Measurements from ENCODE around the gene ITSN2.

Gene ITSN2

GRCh38 chr2:24332791-24333540, 27.4 kb downstream of the ITSN2 start:
- no peak for DNase-seq (ENCODE audit: low read depth)
- TF ChIP-seq CTCF (IDR thresholded peaks at IDR 0.05; ENCODE audit: control insufficient read depth, extremely low read depth, insufficient read depth), result no peak
- H3K4me3 ChIP-seq (ENCODE audit: low read depth, low read length), result no peak overlapping the region

- H3K4me3 ChIP-seq (ENCODE audit: low read depth, low read length), result no peak overlapping the region
- TF ChIP-seq CTCF (IDR thresholded peaks at IDR 0.05; ENCODE audit: control insufficient read depth, extremely low read depth, insufficient read depth), result no peak
- no peak for DNase-seq (ENCODE audit: low read depth)
These were observed 30.2 kb downstream of the ITSN2 start for GRCh38 chr2:24330161-24330560.

GRCh38 chr2:24329700-24330099, 30.6 kb downstream of the ITSN2 start:
- TF ChIP-seq CTCF (IDR thresholded peaks at IDR 0.05; ENCODE audit: control insufficient read depth, extremely low read depth, insufficient read depth), result no peak
- peak; percentile 17 for DNase-seq (ENCODE audit: low read depth)
- no peak overlapping the region for H3K4me3 ChIP-seq (ENCODE audit: low read depth, low read length)

GRCh38 chr2:24328010-24328409, 32.3 kb downstream of the ITSN2 start:
- no peak for DNase-seq (ENCODE audit: low read depth)

GRCh38 chr2:24317491-24317920, 42.8 kb downstream of the ITSN2 start:
- no peak overlapping the region for H3K4me3 ChIP-seq (ENCODE audit: low read depth, low read length)
- no peak for DNase-seq (ENCODE audit: low read depth)

More at GRCh38 chr2:24328010-24328409, 32.3 kb downstream of the ITSN2 start:
- no peak overlapping the region for H3K4me3 ChIP-seq (ENCODE audit: low read depth, low read length)
- no peak for TF ChIP-seq CTCF (IDR thresholded peaks at IDR 0.05; ENCODE audit: control insufficient read depth, extremely low read depth, insufficient read depth)

GRCh38 chr2:24315669-24316068, 44.7 kb downstream of the ITSN2 start:
- no peak overlapping the region for H3K4me3 ChIP-seq (ENCODE audit: low read depth, low read length)
- no peak for TF ChIP-seq CTCF (IDR thresholded peaks at IDR 0.05; ENCODE audit: control insufficient read depth, extremely low read depth, insufficient read depth)
- DNase-seq (ENCODE audit: low read depth), result no peak

More at GRCh38 chr2:24317491-24317920, 42.8 kb downstream of the ITSN2 start:
- no peak for TF ChIP-seq CTCF (IDR thresholded peaks at IDR 0.05; ENCODE audit: control insufficient read depth, extremely low read depth, insufficient read depth)

Data from LNCaP clone FGC (cell line).